HepG2 (cell line): Measurements from ENCODE around the gene DSCAML1.

Experiments used
- FIP1L1 ChIP-seq: fragments of 200-400 bp; formaldehyde crosslinking; IDR thresholded peaks from 2 replicates; pipeline ENCODE4 v1.6.1; 2018; ENCODE audit warnings: low read depth, mild to moderate bottlenecking, low read length, moderate library complexity, borderline replicate concordance; ENCODE audit not compliant: insufficient read depth
- FOXO1 ChIP-seq: sonication (generic); formaldehyde crosslinking; IDR thresholded peaks from 2 replicates; pipeline ENCODE4 v1.4.0; 2020; ENCODE audit warnings: missing genetic modification reagents
- PHF21A ChIP-seq: sonication (generic); formaldehyde crosslinking; IDR thresholded peaks from 2 replicates; pipeline ENCODE4 v1.5.0; 2020; ENCODE audit warnings: mild to moderate bottlenecking, missing genetic modification reagents
- REST ChIP-seq, 2 experiments: IDR thresholded peaks; 2 replicates each; pipeline ENCODE4 v1.6.1; 2011 to 2012; ENCODE audit warnings: low read length in 2 of 2, borderline replicate concordance in 1 of 2, low read depth in 1 of 2, mild to moderate bottlenecking in 1 of 2, moderate library complexity in 1 of 2
- U2AF2 ChIP-seq: fragments of 200-400 bp; formaldehyde crosslinking; IDR thresholded peaks from 2 replicates; pipeline ENCODE4 v1.6.1; 2017; ENCODE audit warnings: low read depth, mild to moderate bottlenecking, low read length
- ZNF224 ChIP-seq: sonication (generic); formaldehyde crosslinking; IDR thresholded peaks from 2 replicates; pipeline ENCODE4 v1.5.0; 2020; ENCODE audit warnings: mild to moderate bottlenecking, missing genetic modification reagents
- ZNF580 ChIP-seq: IDR thresholded peaks from 2 replicates; pipeline ENCODE4 v1.6.1; 2016; ENCODE audit warnings: low read depth, borderline replicate concordance
- TF ChIP-seq, protein P1 (sequence below): sonication (generic); formaldehyde crosslinking; IDR thresholded peaks from 2 replicates; pipeline ENCODE4 v1.8.1; 2023; ENCODE audit warnings: missing genetic modification reagents, inconsistent platforms, borderline replicate concordance
- TF ChIP-seq, protein P2 (sequence below): sonication (generic); formaldehyde crosslinking; IDR thresholded peaks from 2 replicates; pipeline ENCODE4 v1.5.0; 2020; ENCODE audit warnings: mild to moderate bottlenecking, missing genetic modification reagents, moderate library complexity
- TF ChIP-seq, protein P3 (sequence below): sonication (generic); formaldehyde crosslinking; IDR thresholded peaks from 2 replicates; pipeline ENCODE4 v1.4.0; 2020; ENCODE audit warnings: missing genetic modification reagents, mild to moderate bottlenecking, borderline replicate concordance

GRCh38 chr11:117618982-117619355 is 178.0 kb downstream of the DSCAML1 start:
- TF ChIP-seq FIP1L1, result no peak
- no peak for TF ChIP-seq U2AF2
- TF ChIP-seq PHF21A, result no peak
- TF ChIP-seq, protein P1, sequence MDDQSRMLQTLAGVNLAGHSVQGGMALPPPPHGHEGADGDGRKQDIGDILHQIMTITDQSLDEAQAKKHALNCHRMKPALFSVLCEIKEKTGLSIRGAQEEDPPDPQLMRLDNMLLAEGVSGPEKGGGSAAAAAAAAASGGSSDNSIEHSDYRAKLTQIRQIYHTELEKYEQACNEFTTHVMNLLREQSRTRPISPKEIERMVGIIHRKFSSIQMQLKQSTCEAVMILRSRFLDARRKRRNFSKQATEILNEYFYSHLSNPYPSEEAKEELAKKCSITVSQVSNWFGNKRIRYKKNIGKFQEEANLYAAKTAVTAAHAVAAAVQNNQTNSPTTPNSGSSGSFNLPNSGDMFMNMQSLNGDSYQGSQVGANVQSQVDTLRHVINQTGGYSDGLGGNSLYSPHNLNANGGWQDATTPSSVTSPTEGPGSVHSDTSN (CRISPR knock-in tag), result no peak
- no peak for TF ChIP-seq ZNF224 (CRISPR knock-in tag)
- TF ChIP-seq, protein P2, sequence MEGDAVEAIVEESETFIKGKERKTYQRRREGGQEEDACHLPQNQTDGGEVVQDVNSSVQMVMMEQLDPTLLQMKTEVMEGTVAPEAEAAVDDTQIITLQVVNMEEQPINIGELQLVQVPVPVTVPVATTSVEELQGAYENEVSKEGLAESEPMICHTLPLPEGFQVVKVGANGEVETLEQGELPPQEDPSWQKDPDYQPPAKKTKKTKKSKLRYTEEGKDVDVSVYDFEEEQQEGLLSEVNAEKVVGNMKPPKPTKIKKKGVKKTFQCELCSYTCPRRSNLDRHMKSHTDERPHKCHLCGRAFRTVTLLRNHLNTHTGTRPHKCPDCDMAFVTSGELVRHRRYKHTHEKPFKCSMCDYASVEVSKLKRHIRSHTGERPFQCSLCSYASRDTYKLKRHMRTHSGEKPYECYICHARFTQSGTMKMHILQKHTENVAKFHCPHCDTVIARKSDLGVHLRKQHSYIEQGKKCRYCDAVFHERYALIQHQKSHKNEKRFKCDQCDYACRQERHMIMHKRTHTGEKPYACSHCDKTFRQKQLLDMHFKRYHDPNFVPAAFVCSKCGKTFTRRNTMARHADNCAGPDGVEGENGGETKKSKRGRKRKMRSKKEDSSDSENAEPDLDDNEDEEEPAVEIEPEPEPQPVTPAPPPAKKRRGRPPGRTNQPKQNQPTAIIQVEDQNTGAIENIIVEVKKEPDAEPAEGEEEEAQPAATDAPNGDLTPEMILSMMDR, result no peak
- TF ChIP-seq, protein P3, sequence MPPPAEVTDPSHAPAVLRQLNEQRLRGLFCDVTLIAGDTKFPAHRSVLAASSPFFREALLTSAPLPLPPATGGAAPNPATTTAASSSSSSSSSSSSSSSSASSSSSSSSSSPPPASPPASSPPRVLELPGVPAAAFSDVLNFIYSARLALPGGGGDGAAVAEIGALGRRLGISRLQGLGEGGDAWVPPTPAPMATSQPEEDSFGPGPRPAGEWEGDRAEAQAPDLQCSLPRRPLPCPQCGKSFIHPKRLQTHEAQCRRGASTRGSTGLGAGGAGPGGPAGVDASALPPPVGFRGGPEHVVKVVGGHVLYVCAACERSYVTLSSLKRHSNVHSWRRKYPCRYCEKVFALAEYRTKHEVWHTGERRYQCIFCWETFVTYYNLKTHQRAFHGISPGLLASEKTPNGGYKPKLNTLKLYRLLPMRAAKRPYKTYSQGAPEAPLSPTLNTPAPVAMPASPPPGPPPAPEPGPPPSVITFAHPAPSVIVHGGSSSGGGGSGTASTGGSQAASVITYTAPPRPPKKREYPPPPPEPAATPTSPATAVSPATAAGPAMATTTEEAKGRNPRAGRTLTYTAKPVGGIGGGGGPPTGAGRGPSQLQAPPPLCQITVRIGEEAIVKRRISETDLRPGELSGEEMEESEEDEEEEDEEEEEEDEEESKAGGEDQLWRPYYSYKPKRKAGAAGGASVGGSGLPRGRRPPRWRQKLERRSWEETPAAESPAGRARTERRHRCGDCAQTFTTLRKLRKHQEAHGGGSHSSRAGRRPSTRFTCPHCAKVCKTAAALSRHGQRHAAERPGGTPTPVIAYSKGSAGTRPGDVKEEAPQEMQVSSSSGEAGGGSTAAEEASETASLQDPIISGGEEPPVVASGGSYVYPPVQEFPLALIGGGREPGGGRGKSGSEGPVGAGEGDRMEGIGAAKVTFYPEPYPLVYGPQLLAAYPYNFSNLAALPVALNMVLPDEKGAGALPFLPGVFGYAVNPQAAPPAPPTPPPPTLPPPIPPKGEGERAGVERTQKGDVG (CRISPR knock-in tag), result no peak
- no peak for TF ChIP-seq REST (IDR thresholded peaks at IDR 0.05; ENCODE audit: borderline replicate concordance in 1 of 2, low read depth in 1 of 2, low read length in 2 of 2)
- TF ChIP-seq FOXO1 (CRISPR knock-in tag), result no peak
- TF ChIP-seq ZNF580 (CRISPR knock-in tag), result no peak
